Activated CD8-positive, alpha-beta memory T cell treated with anti-CD3 and anti-CD28 coated beads for 36 hours (primary cell): ENCODE results near the gene MAK. TPM values are rescaled to one million over a fixed set of nuclear protein-coding genes. Genes with fewer than 3 reads are reported as not detected.

ENCODE experiments used
- CTCF ChIA-PET: fragments of 350-600 bp; sonication (Branson Sonifier 250); formaldehyde crosslinking; loops from one replicate; lab custom pipeline; 2021; ENCODE audit warnings: antibody characterized with exemption; lab: Charles Lee
- POLR2A ChIA-PET: fragments of 350-600 bp; sonication (Branson Sonifier 250); formaldehyde crosslinking; loops from one replicate; lab custom pipeline; 2021; ENCODE audit warnings: antibody characterized with exemption; lab: Charles Lee
- total RNA-seq, 2 experiments: library from RNA; stranded (reverse); gene quantifications; one replicate each; pipeline ENCODE4 v1.2.3, GENCODE V29; 2021

MAK gene
- total RNA-seq, 2 experiments from 2014 or later: 2.5 to 2.8 TPM

GRCh38 chr6:10719296-10719963 is 118.9 kb downstream of the MAK start:
- POLR2A ChIA-PET: interaction anchor here (1.2 to 2.8 kb wide), 3 partner anchors 24 to 191 kb away, joined by 4 to 17 read pairs (median 6); partner anchors contain the start of genes C6orf52, PAK1IP1 and TMEM14B
- CTCF ChIA-PET: interaction anchor here (0.6 to 2.2 kb wide), 3 partner anchors 13 to 208 kb away, joined by 3 to 5 read pairs (median 3); no protein-coding TSS in a partner anchor

DNA sequence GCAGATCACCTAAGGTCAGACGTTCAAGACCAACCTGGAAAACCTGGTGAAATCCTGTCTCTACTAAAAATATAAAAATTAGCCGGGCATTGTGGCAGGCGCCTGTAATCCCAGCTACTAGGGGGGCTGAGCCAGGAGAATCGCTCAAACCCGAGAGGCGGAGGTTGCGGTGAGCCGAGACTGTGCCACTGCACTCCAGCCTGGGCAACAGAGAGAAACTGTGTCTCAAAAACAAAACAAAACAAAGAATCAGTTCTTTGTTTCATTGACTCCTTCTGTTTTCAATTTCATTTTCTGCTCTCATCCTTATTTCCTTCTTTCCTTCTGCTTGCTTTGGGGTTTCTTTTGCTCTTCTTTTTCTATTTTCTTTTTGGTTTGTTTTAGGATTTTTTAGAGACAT is 124.4 kb downstream of the MAK start:
- CTCF ChIA-PET: no interaction called here

More for the DNA sequence above, 124.4 kb downstream of the MAK start:
- POLR2A ChIA-PET: no interaction called here

Other genes starting within 250 kb of the MAK start
- gene C6orf52, start 143.9 kb downstream of the MAK start, total RNA-seq: 1 to 10 TPM; 5.5 to 5.7 TPM
- 10 to 100 TPM; 53.7 to 55.9 TPM for gene PAK1IP1, start 143.6 kb downstream of the MAK start, total RNA-seq
- gene TMEM14C, start 115.5 kb downstream of the MAK start, total RNA-seq: 10 to 100 TPM; 66.9 to 68.5 TPM
- gene TMEM14B, start 90.7 kb downstream of the MAK start, total RNA-seq: 10 to 100 TPM; 98.0 to 99.3 TPM
- not detected for gene GCM2, start 43.5 kb upstream of the MAK start, total RNA-seq
- gene SYCP2L, start 48.5 kb upstream of the MAK start, total RNA-seq: not detected
- gene ELOVL2, start 205.8 kb upstream of the MAK start, total RNA-seq: not detected